ENCODE results near the gene NWD2.

NWD2 gene

DNA sequence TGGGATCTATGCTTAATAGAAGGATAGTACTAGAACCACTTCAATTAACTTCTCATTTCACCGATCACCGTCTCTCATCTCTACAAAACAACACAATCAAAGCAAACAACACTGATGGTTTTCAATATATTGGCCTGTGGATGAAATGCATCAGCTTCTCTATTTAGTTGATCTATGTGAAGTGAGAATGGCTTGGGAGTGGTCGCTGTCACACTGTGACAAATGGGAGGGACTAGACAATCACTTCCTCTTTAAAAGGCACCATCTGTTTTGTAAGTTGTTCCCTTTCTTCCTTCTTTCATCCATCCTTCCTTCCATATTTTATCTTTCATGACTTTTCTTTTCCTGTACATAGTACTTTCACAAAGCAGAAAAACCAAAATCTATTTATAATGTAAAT is 23.9 kb upstream of the NWD2 start:
- TF ChIP-seq, protein P1, sequence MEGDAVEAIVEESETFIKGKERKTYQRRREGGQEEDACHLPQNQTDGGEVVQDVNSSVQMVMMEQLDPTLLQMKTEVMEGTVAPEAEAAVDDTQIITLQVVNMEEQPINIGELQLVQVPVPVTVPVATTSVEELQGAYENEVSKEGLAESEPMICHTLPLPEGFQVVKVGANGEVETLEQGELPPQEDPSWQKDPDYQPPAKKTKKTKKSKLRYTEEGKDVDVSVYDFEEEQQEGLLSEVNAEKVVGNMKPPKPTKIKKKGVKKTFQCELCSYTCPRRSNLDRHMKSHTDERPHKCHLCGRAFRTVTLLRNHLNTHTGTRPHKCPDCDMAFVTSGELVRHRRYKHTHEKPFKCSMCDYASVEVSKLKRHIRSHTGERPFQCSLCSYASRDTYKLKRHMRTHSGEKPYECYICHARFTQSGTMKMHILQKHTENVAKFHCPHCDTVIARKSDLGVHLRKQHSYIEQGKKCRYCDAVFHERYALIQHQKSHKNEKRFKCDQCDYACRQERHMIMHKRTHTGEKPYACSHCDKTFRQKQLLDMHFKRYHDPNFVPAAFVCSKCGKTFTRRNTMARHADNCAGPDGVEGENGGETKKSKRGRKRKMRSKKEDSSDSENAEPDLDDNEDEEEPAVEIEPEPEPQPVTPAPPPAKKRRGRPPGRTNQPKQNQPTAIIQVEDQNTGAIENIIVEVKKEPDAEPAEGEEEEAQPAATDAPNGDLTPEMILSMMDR (IDR thresholded peaks at IDR 0.05; ENCODE audit: extremely low read depth, insufficient read depth, missing control alignments): no peak
- in situ Hi-C loops (cut with MboI; ENCODE audit: low pct_unique_long_range_greater_than_20kb, low sequenced_read_pairs, unreplicated experiment): no loop called here
- no peak for DNase-seq (ENCODE audit: low spot score)

- TF ChIP-seq, protein P1 (IDR thresholded peaks at IDR 0.05; ENCODE audit: extremely low read depth, insufficient read depth, missing control alignments): no peak
- in situ Hi-C loops (cut with MboI; ENCODE audit: low pct_unique_long_range_greater_than_20kb, low sequenced_read_pairs, unreplicated experiment): no loop called here
- DNase-seq (ENCODE audit: low spot score): no peak
Measured at GRCh38 chr4:37223732-37224131, 20.8 kb upstream of the NWD2 start.

- in situ Hi-C loops (cut with MboI; ENCODE audit: low pct_unique_long_range_greater_than_20kb, low sequenced_read_pairs, unreplicated experiment): no loop called here
- TF ChIP-seq, protein P1 (IDR thresholded peaks at IDR 0.05; ENCODE audit: extremely low read depth, insufficient read depth, missing control alignments): no peak
- DNase-seq (ENCODE audit: low spot score): no peak
Measured at GRCh38 chr4:37224854-37225253, 19.7 kb upstream of the NWD2 start.

DNA sequence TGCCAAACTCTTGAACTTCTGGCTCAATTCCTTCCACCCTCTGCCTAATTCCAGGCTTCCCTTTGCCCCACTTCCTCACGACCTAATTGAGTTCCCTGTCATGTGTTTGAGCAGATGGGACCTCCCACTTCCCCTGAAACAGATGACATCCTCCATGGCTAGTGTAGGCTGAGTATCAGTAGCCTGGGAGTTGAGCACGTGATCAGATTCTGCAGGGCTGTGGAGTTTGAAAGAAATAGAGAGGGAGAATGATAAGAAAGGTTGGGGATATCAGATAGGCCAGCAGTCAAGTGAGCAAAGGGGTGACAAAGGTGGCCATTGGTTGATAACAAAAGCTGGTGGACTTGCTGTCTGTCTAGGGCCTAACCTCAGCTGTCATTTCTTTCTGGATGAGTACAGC is 18.8 kb upstream of the NWD2 start:
- in situ Hi-C loops (cut with MboI; ENCODE audit: low pct_unique_long_range_greater_than_20kb, low sequenced_read_pairs, unreplicated experiment): no loop called here
- TF ChIP-seq, protein P1 (IDR thresholded peaks at IDR 0.05; ENCODE audit: extremely low read depth, insufficient read depth, missing control alignments): no peak
- no peak for DNase-seq (ENCODE audit: low spot score)

GRCh38 chr4:37232315-37232714 is 12.2 kb upstream of the NWD2 start:
- TF ChIP-seq, protein P1 (IDR thresholded peaks at IDR 0.05; ENCODE audit: extremely low read depth, insufficient read depth, missing control alignments): no peak
- DNase-seq (ENCODE audit: low spot score): no peak
- in situ Hi-C loops (cut with MboI; ENCODE audit: low pct_unique_long_range_greater_than_20kb, low sequenced_read_pairs, unreplicated experiment): no loop called here

DNA sequence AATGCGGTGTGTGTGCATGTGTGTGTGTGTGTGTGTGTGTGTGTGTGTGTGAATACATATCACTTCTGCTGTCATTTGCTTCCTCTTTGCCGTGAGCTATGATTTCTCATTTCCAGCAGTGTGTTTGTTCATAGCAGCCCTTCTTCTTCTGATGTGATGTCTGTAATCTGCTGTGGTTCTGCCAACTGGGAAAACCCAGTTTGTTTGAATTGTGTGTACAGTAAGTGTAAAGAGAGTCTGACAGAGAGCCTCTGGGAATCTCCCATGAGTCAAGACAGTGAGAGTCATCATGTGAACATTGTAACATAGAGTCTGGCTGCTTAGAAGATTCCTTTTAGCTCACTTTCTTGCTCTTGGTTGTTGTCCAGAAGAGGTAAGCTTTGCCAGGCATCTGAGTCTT is 8.4 kb upstream of the NWD2 start:
- TF ChIP-seq, protein P1 (IDR thresholded peaks at IDR 0.05; ENCODE audit: extremely low read depth, insufficient read depth, missing control alignments): no peak
- in situ Hi-C loops (cut with MboI; ENCODE audit: low pct_unique_long_range_greater_than_20kb, low sequenced_read_pairs, unreplicated experiment): no loop called here
- DNase-seq (ENCODE audit: low spot score): no peak

DNA sequence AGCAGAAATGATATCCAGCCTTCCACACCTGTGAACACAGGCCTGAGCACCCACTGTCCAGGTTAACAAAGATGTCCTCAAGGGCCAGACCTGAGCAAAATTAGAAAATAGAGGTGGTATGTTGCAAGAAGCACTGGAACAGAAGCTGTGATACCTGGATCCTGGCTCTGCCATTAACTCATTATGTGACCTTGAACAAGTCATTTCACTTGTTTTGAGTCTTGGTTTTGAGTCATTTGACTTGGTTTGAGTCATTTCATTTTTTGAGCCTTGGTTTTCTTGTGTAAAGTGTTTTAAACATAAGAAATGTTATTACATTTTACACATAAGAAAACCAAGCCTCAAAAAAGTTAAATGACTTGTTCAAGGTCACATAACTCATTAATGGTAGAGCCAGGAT is 2.9 kb upstream of the NWD2 start:
- TF ChIP-seq, protein P1 (IDR thresholded peaks at IDR 0.05; ENCODE audit: extremely low read depth, insufficient read depth, missing control alignments): no peak
- in situ Hi-C loops (cut with MboI; ENCODE audit: low pct_unique_long_range_greater_than_20kb, low sequenced_read_pairs, unreplicated experiment): no loop called here
- no peak for DNase-seq (ENCODE audit: low spot score)

Measured in GM13977 (cell line).